Esophagus muscularis mucosa (tissue), 4 donors: ENCODE results near the gene LCE3C. TPM values are rescaled to one million over a fixed set of nuclear protein-coding genes. Genes with fewer than 3 reads are reported as not detected.
A peak's percentile ranks its signal among the peaks of the same experiment; 100 is the strongest.

Experiments
- DNase-seq: peaks from one replicate; pipeline ENCODE4 v3.0.0-alpha.2; 2017; ENCODE audit errors: extremely low spot score
- H3K27ac ChIP-seq, 4 donors: fragments of 200-600 bp; sonication (generic); replicated peaks in 1 of 4; 1 replicate in 3 of 4; 2 replicates in 1 of 4; pipeline ENCODE4 v1.5.1; 2016 to 2019; ENCODE audit warnings: mild to moderate bottlenecking in 1 of 4
- H3K27me3 ChIP-seq, 4 donors: fragments of 200-600 bp; sonication (generic); one replicate each; pipeline versions ENCODE4 v1.5.1 to v1.6.0; 2016 to 2019
- H3K36me3 ChIP-seq, 4 donors: fragments of 200-600 bp; sonication (generic); one replicate each; pipeline ENCODE4 v1.5.1; 2016 to 2019
- H3K4me1 ChIP-seq, 4 donors: fragments of 200-600 bp; sonication (generic); one replicate each; pipeline ENCODE4 v1.5.1; 2016 to 2019
- H3K4me3 ChIP-seq, 4 donors: fragments of 200-600 bp; sonication (generic); 1 replicate in 2 of 4; 2 replicates in 2 of 4; pipeline ENCODE4 v1.5.1; 2016 to 2019; ENCODE audit warnings: mild to moderate bottlenecking in 4 of 4, moderate library complexity in 1 of 4
- H3K9me3 ChIP-seq, 4 donors: fragments of 200-600 bp; sonication (generic); 1 replicate in 3 of 4; 2 replicates in 1 of 4; pipeline ENCODE4 v1.5.1; 2016 to 2019
- CTCF ChIP-seq, 3 experiments: fragments of 200-600 bp in 2 of 3; fragments of 450-650 bp in 1 of 3; sonication (generic) in 2 of 3; IDR thresholded peaks; one replicate each; pipeline ENCODE4 v1.5.1; 2017 to 2019; ENCODE audit warnings: antibody characterized with exemption in 3 of 3, mild to moderate bottlenecking in 2 of 3, moderate library complexity in 1 of 3
- EP300 ChIP-seq: sonication (generic); formaldehyde crosslinking; IDR thresholded peaks from one replicate; pipeline ENCODE4 v1.6.1; 2017; ENCODE audit warnings: antibody characterized with exemption
- POLR2A ChIP-seq: fragments of 450-650 bp; IDR thresholded peaks from one replicate; pipeline ENCODE4 v1.6.1; 2017; ENCODE audit warnings: antibody characterized with exemption, moderate library complexity, mild to moderate bottlenecking, low read depth
- POLR2AphosphoS5 ChIP-seq, 2 donors: sonication (generic); formaldehyde crosslinking; IDR thresholded peaks; one replicate each; pipeline ENCODE4 v1.6.1; 2017; ENCODE audit warnings: antibody characterized with exemption in 2 of 2
- WGBS: methylation state at CpG from one replicate; pipeline ENCODE4 v1.1.5; 2018; 5-methylcytosine and 5-hydroxymethylcytosine counted together
- intact Hi-C: fragments of 100-400 bp; cut with DNase I; formaldehyde crosslinking; loops from one replicate; pipeline ENCODE4 v1.15.1; 2023
- small RNA-seq, 3 donors: library from RNA; depleted of rRNA; stranded (forward); fragments of <200 nt; gene quantifications; one replicate each; pipeline ENCODE3, GENCODE V24; 2016
- total RNA-seq, 4 donors: library from RNA; depleted of rRNA; stranded (reverse); fragments of >200 nt; gene quantifications; one replicate each; pipeline versions ENCODE4 v1.1.0 to v1.2.1, GENCODE V29; 2016

The LCE3C gene
- total RNA-seq, 4 donors from 2014 or later, result not detected

DNA sequence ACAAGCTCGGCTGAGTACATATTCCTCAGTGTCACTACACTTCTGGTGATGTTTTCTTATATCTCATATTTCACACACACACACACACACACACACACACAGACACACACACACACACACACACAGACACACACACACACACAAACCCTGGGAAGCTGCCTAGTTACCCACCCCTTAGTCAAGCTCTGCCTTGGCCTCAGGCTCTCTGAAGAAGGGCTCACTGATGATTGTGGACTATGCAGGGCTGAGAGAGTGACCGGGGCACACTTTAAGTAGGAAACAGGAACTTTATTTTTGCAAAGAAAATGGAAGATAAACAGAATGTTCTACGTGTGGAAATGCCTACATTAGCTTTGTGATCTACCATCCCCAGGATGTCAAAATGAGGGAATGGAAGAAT, 43.9 kb downstream of the LCE3C start:
- Histone ChIP-seq H3K4me1 (no peaks in the 10 kb centered on the region), H3K9me3 (peaks cover 0 to 2% (median 0%) of the 10 kb centered on the region in 4 donors), H3K27me3 (no peaks in the 10 kb centered on the region), H3K27ac (no peak overlapping the region), H3K4me3 (no peak overlapping the region), H3K36me3 (no peaks in the 10 kb centered on the region)
- intact Hi-C loops, result no loop called here
- TF ChIP-seq POLR2A (no peak), EP300 (no peak)
- WGBS, result 58% methylated on average over 3 of the region's 3 CpGs
- peak; percentile 29 for DNase-seq

DNA sequence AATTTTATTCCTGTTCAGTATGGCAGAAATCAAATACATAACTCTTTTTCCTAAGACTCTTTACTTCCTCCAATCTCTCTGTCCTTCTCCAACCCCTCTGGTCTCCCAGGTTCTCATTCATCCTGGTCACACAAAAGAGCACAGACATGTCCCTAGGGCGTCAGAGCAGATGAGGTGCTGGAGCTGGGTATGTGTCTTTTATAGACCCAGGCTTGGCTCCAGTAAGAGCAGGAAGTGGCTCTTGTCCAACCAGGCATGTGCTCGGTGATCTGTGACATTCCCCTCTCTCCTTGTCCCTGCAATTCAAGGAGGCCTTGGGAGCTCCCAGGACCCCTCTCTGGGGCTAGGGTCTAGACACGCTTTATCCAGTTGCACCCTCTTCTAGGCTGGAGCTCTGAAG, 45.1 kb downstream of the LCE3C start:
- DNase-seq, result no peak
- H3K4me1 ChIP-seq, result no peaks in the 10 kb centered on the region
- no peaks in the 10 kb centered on the region for H3K36me3 ChIP-seq
- intact Hi-C loops, result no loop called here
- no peak for TF ChIP-seq POLR2A
- H3K27ac ChIP-seq, result no peak overlapping the region
- 62% methylated on average over 3 of the region's 3 CpGs for WGBS
- no peaks in the 10 kb centered on the region for H3K27me3 ChIP-seq
- no peaks in the 10 kb centered on the region for H3K9me3 ChIP-seq
- no peak overlapping the region for H3K4me3 ChIP-seq

DNA sequence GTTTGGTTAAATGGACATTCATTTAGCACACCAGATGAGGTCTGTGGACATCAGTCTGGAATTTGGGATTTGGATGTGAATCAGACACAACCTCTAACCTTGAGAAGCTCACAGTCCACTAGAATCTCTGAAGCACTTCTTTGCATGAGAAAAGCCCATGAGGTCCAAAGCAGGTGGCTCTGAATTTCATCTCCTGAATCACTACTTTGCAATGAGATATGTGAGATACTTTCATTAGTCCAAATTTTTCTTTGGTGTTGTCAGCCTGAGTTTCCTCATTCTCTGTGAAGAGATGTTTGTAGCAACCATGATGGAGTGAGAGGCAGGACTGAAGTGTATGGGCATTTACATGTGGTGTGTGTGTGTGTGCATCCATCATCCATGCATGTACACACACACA, 46.6 kb downstream of the LCE3C start:
- intact Hi-C loops, result no loop called here
- Histone ChIP-seq H3K27me3 (no peaks in the 10 kb centered on the region), H3K36me3 (no peaks in the 10 kb centered on the region), H3K4me1 (no peaks in the 10 kb centered on the region), H3K27ac (no peak overlapping the region), H3K9me3 (no peaks in the 10 kb centered on the region), H3K4me3 (no peak overlapping the region)
- no peak for TF ChIP-seq CTCF (IDR thresholded peaks at IDR 0.05)
- no peak for TF ChIP-seq POLR2A
- no peak for TF ChIP-seq POLR2AphosphoS5 (IDR thresholded peaks at IDR 0.05)
- TF ChIP-seq EP300, result no peak
- DNase-seq, result no peak

Small RNA genes within 50 kb of the gene (small RNA-seq; reads per million reads assigned to genes)
- gene LCE3A (0 reads per million in 3 donors), gene LCE3B (0 reads per million in 3 donors)

Other genes with a start within 250 kb of the LCE3C start
- gene FLG2, start 240.2 kb upstream of the LCE3C start, total RNA-seq, result not detected
- gene CRNN, start 186.0 kb upstream of the LCE3C start, total RNA-seq, result 1 to 10 TPM in 1 of 4 donors, under 1 TPM in 1, not detected in 2; 0.23 to 3.7 TPM
- not detected for gene LCE5A, start 89.4 kb upstream of the LCE3C start, total RNA-seq
- gene CRCT1, start 85.8 kb upstream of the LCE3C start, total RNA-seq, result not detected
- gene LCE3E, start 33.5 kb upstream of the LCE3C start, total RNA-seq, result not detected
- gene LCE3D, start 19.7 kb upstream of the LCE3C start, total RNA-seq, result not detected
- gene LCE3B, start 13.6 kb downstream of the LCE3C start, total RNA-seq, result not detected
- gene LCE3A, start 22.9 kb downstream of the LCE3C start, total RNA-seq, result not detected
- gene LCE2D, start 63.1 kb downstream of the LCE3C start, total RNA-seq, result not detected
- not detected for gene LCE2C, start 75.0 kb downstream of the LCE3C start, total RNA-seq
- not detected for gene LCE2B, start 85.9 kb downstream of the LCE3C start, total RNA-seq
- not detected for gene LCE2A, start 98.1 kb downstream of the LCE3C start, total RNA-seq
- gene LCE4A, start 107.9 kb downstream of the LCE3C start, total RNA-seq, result not detected
- gene KPRP, start 157.8 kb downstream of the LCE3C start, total RNA-seq, result not detected
- not detected for gene LCE1F, start 174.9 kb downstream of the LCE3C start, total RNA-seq
- not detected for gene LCE1E, start 186.0 kb downstream of the LCE3C start, total RNA-seq
- not detected for gene LCE1D, start 196.5 kb downstream of the LCE3C start, total RNA-seq
- gene LCE1C, start 206.4 kb downstream of the LCE3C start, total RNA-seq, result not detected
- not detected for gene LCE1B, start 211.7 kb downstream of the LCE3C start, total RNA-seq
- gene LCE1A, start 227.2 kb downstream of the LCE3C start, total RNA-seq, result not detected
- not detected for gene LCE6A, start 242.6 kb downstream of the LCE3C start, total RNA-seq